ENCODE data around the gene AK8.

DNA sequence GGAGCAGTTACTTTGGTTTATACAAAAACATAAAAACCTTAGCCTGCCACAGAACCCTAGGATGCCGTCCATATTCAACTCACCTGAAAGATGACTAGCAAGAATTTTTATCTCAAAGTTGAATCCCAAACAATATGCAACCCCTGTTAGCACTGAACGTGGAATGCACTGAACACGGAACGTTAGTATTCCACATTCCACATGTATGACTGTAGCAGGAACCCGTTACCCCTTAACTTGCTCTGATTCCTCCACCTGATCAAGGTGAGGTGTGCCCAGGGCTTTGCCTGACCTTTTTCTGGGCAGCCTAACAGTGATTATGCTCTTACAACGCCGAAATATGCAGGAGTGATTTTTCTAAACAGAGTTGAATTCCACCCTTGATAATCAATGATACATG, 43.7 kb downstream of the AK8 start:
- TF ChIP-seq, protein P1, sequence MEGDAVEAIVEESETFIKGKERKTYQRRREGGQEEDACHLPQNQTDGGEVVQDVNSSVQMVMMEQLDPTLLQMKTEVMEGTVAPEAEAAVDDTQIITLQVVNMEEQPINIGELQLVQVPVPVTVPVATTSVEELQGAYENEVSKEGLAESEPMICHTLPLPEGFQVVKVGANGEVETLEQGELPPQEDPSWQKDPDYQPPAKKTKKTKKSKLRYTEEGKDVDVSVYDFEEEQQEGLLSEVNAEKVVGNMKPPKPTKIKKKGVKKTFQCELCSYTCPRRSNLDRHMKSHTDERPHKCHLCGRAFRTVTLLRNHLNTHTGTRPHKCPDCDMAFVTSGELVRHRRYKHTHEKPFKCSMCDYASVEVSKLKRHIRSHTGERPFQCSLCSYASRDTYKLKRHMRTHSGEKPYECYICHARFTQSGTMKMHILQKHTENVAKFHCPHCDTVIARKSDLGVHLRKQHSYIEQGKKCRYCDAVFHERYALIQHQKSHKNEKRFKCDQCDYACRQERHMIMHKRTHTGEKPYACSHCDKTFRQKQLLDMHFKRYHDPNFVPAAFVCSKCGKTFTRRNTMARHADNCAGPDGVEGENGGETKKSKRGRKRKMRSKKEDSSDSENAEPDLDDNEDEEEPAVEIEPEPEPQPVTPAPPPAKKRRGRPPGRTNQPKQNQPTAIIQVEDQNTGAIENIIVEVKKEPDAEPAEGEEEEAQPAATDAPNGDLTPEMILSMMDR (IDR thresholded peaks at IDR 0.05) = no peak
- TF ChIP-seq POLR2AphosphoS5 (IDR thresholded peaks at IDR 0.05; ENCODE audit: insufficient read depth in 1 of 2, low read depth in 1 of 2) = no peak

All from vagina (tissue), 2 donors.